GM12891 (cell line): ENCODE data around the gene SPTSSB.

Experiments
- PAX5 ChIP-seq: IDR thresholded peaks from 2 replicates; pipeline ENCODE4 v1.6.1; 2011; ENCODE audit warnings: low read length, moderate library complexity, mild to moderate bottlenecking; ENCODE audit not compliant: insufficient read depth, severe bottlenecking
- POLR2A ChIP-seq: IDR thresholded peaks from 2 replicates; pipeline ENCODE4 v1.6.1; 2011; ENCODE audit warnings: low read depth, low read length, control low read depth
- POLR2AphosphoS5 ChIP-seq: IDR thresholded peaks from 2 replicates; pipeline ENCODE4 v1.6.1; 2011; ENCODE audit warnings: low read depth, low read length, control low read depth
- SPI1 ChIP-seq: IDR thresholded peaks from 2 replicates; pipeline ENCODE4 v1.6.1; 2011; ENCODE audit warnings: low read depth, low read length, control low read depth
- TAF1 ChIP-seq: IDR thresholded peaks from 2 replicates; pipeline ENCODE4 v1.6.1; 2011; ENCODE audit warnings: low read depth, low read length, control low read depth

DNA sequence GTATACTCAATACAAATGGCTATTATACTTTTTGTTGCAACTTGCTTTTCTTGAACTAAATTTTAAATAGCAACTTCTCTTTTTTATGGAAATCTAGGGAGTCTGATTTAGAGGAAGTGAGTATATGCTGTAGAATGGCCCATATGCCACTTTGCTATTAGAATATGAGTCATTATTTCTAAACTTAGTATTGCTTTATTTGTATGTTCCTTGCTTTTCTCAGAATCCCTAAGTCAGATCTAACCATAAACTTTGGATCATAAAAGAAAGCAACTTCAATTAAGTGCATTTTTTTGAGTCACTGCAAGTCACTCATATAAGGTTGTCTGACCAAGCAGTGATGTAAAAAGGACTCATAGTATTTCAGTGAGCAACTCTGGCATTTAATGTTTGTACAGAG lies 17.5 kb upstream of the SPTSSB start:
- TF ChIP-seq SPI1 (peak; percentile 22; the same call in 1 of the 2 replicates), PAX5 (no peak), POLR2AphosphoS5 (no peak), POLR2A (no peak), TAF1 (no peak)
